Fibroblast of pulmonary artery (primary cell): ENCODE measurements around the gene IFITM10.

ENCODE experiments used
- DNase-seq: peaks from one replicate; pipeline ENCODE4 v3.0.0-alpha.2; 2010; ENCODE audit warnings: low read depth
- H3K4me3 ChIP-seq: replicated peaks from 2 replicates; pipeline ENCODE4 v1.5.1; 2011; ENCODE audit warnings: low read depth, mild to moderate bottlenecking, control low read depth, low read length, moderate library complexity
- TF ChIP-seq, protein P1 (sequence below): IDR thresholded peaks from 2 replicates; pipeline ENCODE4 v1.5.1; 2011; ENCODE audit warnings: mild to moderate bottlenecking, control low read depth, low read length, inconsistent platforms; ENCODE audit errors: missing control alignments

IFITM10 gene

DNA sequence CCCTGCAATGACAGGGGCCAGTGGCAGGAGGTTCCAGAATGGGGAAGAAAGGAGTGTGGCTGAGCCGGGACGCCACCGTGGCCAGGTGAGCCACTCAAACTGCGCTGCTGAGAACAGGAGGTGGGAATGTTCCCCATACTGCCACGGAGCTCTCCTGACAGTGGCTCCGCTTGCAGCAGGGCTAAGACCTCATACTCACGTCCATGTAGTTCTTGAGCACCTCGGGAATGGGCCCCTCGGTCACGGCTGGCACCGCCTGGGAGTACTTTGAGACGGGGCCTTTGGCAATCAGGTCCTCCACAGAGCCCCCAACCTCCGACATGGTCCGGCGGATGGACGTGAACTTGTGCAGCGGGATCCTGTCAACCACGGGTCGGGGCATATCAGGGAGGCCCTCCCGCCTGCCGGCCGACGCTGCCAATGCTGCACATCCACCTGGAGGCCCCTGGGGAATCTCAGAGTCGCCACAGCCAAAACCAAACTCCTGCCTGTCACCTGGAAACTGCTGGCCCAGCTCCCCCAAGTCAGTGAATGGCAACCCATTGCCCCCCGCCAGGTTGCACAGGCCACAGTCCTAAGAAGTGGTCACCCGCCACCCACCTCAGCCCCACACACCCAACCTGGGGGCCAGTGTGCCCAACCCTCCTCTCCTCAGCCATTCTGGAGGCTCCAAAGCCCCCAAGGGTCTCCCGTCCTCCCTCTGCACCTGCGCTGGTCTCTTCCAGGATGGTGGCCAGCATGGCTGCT, 10.9 kb upstream of the IFITM10 start:
- DNase-seq: no peak
- H3K4me3 ChIP-seq: no peak overlapping the region
- TF ChIP-seq, protein P1, sequence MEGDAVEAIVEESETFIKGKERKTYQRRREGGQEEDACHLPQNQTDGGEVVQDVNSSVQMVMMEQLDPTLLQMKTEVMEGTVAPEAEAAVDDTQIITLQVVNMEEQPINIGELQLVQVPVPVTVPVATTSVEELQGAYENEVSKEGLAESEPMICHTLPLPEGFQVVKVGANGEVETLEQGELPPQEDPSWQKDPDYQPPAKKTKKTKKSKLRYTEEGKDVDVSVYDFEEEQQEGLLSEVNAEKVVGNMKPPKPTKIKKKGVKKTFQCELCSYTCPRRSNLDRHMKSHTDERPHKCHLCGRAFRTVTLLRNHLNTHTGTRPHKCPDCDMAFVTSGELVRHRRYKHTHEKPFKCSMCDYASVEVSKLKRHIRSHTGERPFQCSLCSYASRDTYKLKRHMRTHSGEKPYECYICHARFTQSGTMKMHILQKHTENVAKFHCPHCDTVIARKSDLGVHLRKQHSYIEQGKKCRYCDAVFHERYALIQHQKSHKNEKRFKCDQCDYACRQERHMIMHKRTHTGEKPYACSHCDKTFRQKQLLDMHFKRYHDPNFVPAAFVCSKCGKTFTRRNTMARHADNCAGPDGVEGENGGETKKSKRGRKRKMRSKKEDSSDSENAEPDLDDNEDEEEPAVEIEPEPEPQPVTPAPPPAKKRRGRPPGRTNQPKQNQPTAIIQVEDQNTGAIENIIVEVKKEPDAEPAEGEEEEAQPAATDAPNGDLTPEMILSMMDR: no peak

DNA sequence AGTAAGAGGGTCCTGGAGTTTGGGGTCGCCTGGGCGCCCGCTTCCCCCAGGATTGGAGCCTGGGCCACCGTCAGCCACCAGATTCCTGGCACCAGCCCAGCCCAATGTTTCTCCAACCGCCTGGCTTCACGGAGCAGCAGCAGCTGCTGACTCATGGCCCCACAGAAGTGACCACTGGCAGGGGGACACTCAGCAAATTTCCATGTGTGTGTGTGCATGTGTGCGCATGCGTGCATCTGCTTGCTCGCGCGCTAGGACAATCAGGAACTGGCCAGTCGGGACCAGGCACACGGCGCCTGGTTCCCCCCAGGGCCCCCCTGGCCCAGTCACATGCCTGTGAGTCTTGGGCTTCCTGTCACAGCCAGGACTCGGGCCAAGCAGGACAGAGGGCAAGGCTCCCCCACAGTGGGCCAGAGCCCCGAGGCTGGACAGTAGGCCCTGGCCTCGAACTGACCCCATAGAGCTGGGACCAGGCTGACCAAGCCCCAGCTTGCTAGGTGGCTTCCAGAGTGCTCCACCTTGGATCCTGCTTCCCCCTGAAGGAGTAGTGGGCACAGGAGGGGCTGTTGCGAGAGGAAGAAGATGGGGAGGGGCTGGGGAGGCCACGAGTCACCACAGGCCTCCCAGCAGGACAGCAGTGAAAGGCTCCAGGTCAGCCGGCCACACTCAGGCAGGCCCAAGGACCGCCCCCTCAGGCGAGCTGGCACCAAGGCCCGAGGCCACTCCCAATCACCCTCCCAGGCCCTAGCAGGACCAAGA, 10.1 kb upstream of the IFITM10 start:
- TF ChIP-seq, protein P1: no peak
- H3K4me3 ChIP-seq: no peak overlapping the region
- peak; percentile 34 for DNase-seq

DNA sequence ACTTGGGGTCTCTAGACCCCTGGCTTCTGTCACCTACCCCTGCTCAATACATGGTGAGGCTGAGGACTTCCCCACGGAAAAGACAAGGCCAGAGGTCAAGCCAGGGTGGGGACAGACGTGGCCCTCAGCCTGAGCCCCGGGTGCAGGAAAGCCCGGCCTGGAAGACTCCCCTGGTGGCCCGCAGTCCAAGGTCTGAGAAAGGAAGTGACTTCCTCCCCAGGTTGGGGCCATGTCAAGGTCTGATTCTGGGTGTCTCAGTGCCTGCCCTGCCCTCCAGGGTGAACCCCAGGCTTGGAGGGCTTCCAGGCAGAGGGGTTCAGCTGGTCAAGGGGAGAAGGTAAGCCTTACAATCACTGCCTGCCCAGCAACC, 9.4 kb upstream of the IFITM10 start:
- TF ChIP-seq, protein P1: no peak
- H3K4me3 ChIP-seq: no peak overlapping the region
- no peak for DNase-seq

DNA sequence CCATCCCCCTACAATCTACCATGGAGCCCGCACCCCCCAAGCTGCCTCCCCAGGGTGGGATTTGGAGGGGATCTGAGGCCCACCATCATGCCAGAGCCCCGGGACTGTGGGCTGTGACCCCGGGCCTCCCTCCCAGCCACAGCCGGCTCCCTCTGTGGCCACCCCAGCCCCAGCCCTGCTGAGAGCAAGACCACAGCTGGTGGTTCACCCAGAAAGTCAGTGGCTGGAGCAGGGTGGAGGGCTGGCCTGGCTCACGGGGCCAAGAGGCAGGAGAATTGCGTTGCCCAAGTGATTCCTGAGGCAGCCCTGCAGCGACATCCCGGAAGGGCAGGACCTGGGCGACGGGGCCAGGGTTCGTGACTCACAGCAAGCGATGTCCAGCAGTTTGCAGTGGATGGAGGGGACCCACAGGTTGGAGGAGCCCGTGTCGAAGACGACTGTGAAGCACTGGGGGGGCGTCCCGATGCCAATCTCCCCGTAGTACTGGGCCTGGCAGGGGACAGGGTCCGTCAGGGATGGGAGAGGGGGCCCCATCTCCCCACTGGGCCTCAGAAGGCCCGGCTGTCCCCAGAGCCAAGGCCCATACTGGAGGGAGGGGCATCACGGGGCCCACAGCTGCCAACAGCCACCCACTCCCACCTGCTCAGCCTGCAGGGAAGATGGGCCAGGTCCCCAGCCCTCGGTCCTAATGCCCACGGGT, 8.9 kb upstream of the IFITM10 start:
- TF ChIP-seq, protein P1: no peak
- no peak for DNase-seq
- H3K4me3 ChIP-seq: no peak overlapping the region

DNA sequence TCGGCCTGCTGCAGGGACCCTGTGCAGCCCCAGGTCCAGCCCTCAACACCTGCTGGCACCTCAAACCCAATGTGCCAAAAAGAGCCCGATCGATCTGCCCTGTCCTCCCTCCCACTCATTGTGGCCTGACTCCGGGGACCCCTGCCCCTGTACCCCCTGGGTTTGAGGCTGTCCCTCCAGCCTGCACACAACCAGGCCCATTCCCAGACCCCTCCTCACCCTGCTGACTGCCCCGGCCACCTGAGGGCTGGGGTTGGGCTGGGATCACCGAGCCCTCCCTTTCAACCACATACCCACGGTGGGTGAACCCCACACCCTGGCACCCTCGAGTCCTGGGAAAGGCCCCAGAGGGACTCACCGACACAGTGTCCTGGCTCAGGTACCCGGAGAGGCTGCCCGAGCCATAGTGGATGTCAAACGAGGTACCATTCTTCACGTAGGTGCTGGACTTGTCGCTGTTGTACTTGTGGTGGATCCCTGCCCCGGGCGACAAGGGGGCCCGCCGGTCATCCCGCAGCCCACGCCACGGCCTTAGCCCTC, 8.3 kb upstream of the IFITM10 start:
- TF ChIP-seq, protein P1: no peak
- H3K4me3 ChIP-seq: no peak overlapping the region
- no peak for DNase-seq

DNA sequence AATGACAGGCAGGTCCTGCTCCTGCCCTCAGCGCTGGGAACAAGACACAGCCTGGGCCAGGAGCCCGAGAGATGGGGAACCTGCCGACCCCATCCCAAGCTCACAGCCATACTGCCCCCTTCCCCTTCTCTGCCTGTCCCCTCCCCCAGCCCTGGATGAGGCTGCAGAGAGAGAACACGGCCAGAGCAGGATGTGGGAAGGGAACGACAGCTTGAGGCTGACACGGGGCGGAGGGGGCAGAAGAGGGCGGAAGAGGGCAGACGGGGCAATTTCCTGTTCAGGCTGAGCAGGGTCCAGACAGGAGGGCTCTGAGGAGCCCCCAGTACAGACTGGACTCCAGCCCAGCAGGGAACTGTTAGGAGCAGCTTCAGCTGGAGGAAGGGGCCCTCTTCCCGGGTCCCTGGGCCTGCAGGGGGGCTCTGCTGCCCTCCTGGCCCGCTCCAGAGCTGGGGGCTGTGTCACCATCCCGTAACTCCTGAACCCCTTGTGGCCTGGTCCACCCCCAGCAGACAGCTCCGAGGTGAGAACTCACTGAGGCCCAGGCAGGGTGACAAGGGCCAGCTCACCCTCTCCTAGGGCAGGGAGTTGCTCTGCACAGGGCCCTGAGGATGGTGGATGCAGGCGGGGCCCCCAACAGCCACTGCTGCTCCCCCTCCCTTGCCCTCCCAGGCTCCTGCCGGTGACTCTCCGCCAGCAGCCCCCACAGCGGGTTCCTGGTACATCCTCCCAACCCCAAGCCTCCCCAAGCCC, 7.6 kb upstream of the IFITM10 start:
- no peak for DNase-seq
- TF ChIP-seq, protein P1: no peak
- no peak overlapping the region for H3K4me3 ChIP-seq
